ENCODE measurements around the gene OTUB2.

DNA sequence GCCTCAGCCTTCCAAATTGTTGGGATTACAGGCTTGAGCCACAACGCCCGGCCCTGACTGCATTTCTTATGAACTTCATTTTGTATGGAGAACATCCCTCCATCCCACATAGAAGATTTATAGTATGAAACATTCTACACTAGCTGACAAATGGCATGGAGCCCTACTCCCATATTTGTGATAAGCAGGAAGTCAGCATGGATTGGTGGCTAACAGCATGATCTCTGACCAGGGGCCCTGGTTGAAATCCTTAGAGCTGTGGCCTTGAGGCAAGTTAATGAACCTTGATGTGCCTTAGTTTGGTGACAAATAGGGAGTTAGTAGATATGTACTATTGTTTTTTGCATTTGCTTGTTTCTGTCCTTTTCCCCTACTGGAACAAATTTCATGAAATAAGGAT, 67.3 kb downstream of the OTUB2 start:
- TF ChIP-seq EP300 (IDR thresholded peaks at IDR 0.05), result no peak
- TF ChIP-seq, protein P1, sequence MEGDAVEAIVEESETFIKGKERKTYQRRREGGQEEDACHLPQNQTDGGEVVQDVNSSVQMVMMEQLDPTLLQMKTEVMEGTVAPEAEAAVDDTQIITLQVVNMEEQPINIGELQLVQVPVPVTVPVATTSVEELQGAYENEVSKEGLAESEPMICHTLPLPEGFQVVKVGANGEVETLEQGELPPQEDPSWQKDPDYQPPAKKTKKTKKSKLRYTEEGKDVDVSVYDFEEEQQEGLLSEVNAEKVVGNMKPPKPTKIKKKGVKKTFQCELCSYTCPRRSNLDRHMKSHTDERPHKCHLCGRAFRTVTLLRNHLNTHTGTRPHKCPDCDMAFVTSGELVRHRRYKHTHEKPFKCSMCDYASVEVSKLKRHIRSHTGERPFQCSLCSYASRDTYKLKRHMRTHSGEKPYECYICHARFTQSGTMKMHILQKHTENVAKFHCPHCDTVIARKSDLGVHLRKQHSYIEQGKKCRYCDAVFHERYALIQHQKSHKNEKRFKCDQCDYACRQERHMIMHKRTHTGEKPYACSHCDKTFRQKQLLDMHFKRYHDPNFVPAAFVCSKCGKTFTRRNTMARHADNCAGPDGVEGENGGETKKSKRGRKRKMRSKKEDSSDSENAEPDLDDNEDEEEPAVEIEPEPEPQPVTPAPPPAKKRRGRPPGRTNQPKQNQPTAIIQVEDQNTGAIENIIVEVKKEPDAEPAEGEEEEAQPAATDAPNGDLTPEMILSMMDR (IDR thresholded peaks at IDR 0.05), result no peak
